Smooth muscle cell of trachea (primary cell): Measurements from ENCODE around the gene CLCC1. TPM values are rescaled to one million over a fixed set of nuclear protein-coding genes. Genes with fewer than 3 reads are reported as not detected.

Source experiments
- total RNA-seq: library from RNA; depleted of rRNA; stranded (reverse); fragments of >200 nt; gene quantifications from 2 replicates; pipeline ENCODE4 v1.2.1, GENCODE V29; 2014

The CLCC1 gene, protein sequence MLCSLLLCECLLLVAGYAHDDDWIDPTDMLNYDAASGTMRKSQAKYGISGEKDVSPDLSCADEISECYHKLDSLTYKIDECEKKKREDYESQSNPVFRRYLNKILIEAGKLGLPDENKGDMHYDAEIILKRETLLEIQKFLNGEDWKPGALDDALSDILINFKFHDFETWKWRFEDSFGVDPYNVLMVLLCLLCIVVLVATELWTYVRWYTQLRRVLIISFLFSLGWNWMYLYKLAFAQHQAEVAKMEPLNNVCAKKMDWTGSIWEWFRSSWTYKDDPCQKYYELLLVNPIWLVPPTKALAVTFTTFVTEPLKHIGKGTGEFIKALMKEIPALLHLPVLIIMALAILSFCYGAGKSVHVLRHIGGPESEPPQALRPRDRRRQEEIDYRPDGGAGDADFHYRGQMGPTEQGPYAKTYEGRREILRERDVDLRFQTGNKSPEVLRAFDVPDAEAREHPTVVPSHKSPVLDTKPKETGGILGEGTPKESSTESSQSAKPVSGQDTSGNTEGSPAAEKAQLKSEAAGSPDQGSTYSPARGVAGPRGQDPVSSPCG
- 37.7 and 44.5 TPM in 2 replicates for total RNA-seq

DNA sequence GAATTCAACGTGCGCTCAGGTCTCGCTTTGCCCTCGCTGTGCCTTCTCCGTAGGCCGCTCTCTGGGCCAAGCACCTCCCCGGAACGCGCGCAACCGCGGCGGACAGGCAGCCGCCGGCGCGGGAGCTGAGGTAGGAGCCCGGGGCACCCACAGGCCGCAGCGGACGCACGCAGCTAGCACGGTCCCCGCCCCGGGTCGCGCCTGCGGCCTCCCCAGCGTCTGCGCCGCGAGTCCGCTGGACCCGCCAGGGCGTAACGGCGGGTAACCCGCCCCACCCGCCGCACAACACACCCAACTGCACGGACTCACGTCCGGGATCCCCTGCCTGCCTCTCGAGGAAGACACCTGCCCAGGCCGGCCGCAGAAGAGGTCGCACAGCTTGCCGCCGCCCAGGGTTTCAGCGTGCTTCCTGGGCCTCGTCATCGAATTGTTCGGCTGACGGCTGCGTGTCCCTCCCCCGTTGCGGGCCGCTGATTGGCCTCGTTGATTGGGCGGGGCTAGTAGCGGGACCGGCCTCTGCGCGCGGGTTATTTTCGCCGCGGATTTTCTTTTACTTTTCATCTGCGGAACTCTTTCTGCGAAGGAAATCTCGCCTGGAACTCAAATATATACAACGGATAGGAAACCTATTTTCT lies at the start of gene CLCC1:
TSS of gene CLCC1 (minus strand) at position 433 of the 635 bp plus-strand sequence. CDS start 13,047 bp downstream, outside the sequence.

Other genes starting within 250 kb of the CLCC1 start
- 60.2 and 75.3 TPM in 2 replicates for gene STXBP3, start 216.8 kb downstream of the CLCC1 start, total RNA-seq
- not detected in 2 replicates for gene AKNAD1, start 106.4 kb downstream of the CLCC1 start, total RNA-seq
- 20.2 and 62.1 TPM in 2 replicates for gene GPSM2, start 86.5 kb downstream of the CLCC1 start, total RNA-seq
- 16.0 and 20.5 TPM in 2 replicates for gene WDR47, start 78.6 kb upstream of the CLCC1 start, total RNA-seq
- 73.9 and 75.4 TPM in 2 replicates for gene TAF13, start 112.5 kb upstream of the CLCC1 start, total RNA-seq
- 26.2 and 37.2 TPM in 2 replicates for gene TMEM167B, start 127.3 kb upstream of the CLCC1 start, total RNA-seq
- gene ELAPOR1, start 150.6 kb upstream of the CLCC1 start, total RNA-seq: 0.15 and 0.33 TPM in 2 replicates